Suprapubic skin (tissue), 4 donors: ENCODE measurements around the gene SHISA3. TPM values are rescaled to one million over a fixed set of nuclear protein-coding genes. Genes with fewer than 3 reads are reported as not detected.
"Not testable (repeated sequence)": the region's sequence is repeated elsewhere in the genome, so short reads cannot be mapped to it uniquely, and the experiment has no call there.

ENCODE experiments used
- DNase-seq, 2 donors: peaks; one replicate each; pipeline ENCODE4 v3.0.0-alpha.2; 2019; ENCODE audit warnings: low spot score in 2 of 2
- H3K27ac ChIP-seq: fragments of 200-600 bp; sonication (generic); one replicate; pipeline ENCODE4 v1.5.1; 2019
- H3K27me3 ChIP-seq: fragments of 200-600 bp; sonication (generic); one replicate; pipeline ENCODE4 v1.5.1; 2019
- H3K36me3 ChIP-seq: fragments of 200-600 bp; sonication (generic); one replicate; pipeline ENCODE4 v1.5.1; 2019
- H3K4me1 ChIP-seq: fragments of 200-600 bp; sonication (generic); one replicate; pipeline ENCODE4 v1.5.1; 2019
- H3K4me3 ChIP-seq: fragments of 200-600 bp; sonication (generic); one replicate; pipeline ENCODE4 v1.5.1; 2019; ENCODE audit warnings: mild to moderate bottlenecking
- H3K9me3 ChIP-seq: fragments of 200-600 bp; sonication (generic); one replicate; pipeline ENCODE4 v1.5.1; 2019
- EP300 ChIP-seq: sonication (generic); formaldehyde crosslinking; IDR thresholded peaks from one replicate; pipeline ENCODE4 v1.6.1; 2017; ENCODE audit warnings: antibody characterized with exemption
- POLR2A ChIP-seq, 2 donors: fragments of 450-650 bp; IDR thresholded peaks; one replicate each; pipeline ENCODE4 v1.6.1; 2017; ENCODE audit warnings: antibody characterized with exemption in 2 of 2, mild to moderate bottlenecking in 2 of 2, moderate library complexity in 2 of 2
- POLR2AphosphoS5 ChIP-seq, 3 donors: sonication (generic); formaldehyde crosslinking; IDR thresholded peaks; one replicate each; pipeline ENCODE4 v1.6.1; 2017; ENCODE audit warnings: antibody characterized with exemption in 3 of 3
- WGBS: methylation state at CpG from one replicate; pipeline ENCODE4 v1.1.5; 2018; 5-methylcytosine and 5-hydroxymethylcytosine counted together
- total RNA-seq, 4 donors: library from RNA; depleted of rRNA; stranded (reverse); fragments of >200 nt; gene quantifications; one replicate each; pipeline ENCODE4 v1.1.0, GENCODE V29; 2016
- TF ChIP-seq, protein P1 (sequence below), 2 donors: fragments of 200-600 bp in 1 of 2; fragments of 450-650 bp in 1 of 2; sonication (generic) in 1 of 2; IDR thresholded peaks; one replicate each; pipeline ENCODE4 v1.5.1; 2016 to 2019; ENCODE audit warnings: antibody characterized with exemption in 2 of 2, mild to moderate bottlenecking in 1 of 2, moderate library complexity in 1 of 2

Gene SHISA3
- total RNA-seq, 4 donors from 2014 or later, result 0.72 TPM; not detected in 3

GRCh38 chr4:42364266-42365053, 32.8 kb upstream of the SHISA3 start:
- Histone ChIP-seq H3K9me3 (no peaks in the 10 kb centered on the region), H3K27ac (no peak overlapping the region), H3K4me3 (no peak overlapping the region), H3K4me1 (no peaks in the 10 kb centered on the region), H3K36me3 (no peaks in the 10 kb centered on the region), H3K27me3 (peaks cover 2% of the 10 kb centered on the region)
- DNase-seq, result no peak
- TF ChIP-seq POLR2AphosphoS5 (IDR thresholded peaks at IDR 0.05), result no peak
- TF ChIP-seq EP300, result no peak
- no peak for TF ChIP-seq POLR2A (IDR thresholded peaks at IDR 0.05)
- TF ChIP-seq, protein P1, sequence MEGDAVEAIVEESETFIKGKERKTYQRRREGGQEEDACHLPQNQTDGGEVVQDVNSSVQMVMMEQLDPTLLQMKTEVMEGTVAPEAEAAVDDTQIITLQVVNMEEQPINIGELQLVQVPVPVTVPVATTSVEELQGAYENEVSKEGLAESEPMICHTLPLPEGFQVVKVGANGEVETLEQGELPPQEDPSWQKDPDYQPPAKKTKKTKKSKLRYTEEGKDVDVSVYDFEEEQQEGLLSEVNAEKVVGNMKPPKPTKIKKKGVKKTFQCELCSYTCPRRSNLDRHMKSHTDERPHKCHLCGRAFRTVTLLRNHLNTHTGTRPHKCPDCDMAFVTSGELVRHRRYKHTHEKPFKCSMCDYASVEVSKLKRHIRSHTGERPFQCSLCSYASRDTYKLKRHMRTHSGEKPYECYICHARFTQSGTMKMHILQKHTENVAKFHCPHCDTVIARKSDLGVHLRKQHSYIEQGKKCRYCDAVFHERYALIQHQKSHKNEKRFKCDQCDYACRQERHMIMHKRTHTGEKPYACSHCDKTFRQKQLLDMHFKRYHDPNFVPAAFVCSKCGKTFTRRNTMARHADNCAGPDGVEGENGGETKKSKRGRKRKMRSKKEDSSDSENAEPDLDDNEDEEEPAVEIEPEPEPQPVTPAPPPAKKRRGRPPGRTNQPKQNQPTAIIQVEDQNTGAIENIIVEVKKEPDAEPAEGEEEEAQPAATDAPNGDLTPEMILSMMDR (IDR thresholded peaks at IDR 0.05), result no peak

DNA sequence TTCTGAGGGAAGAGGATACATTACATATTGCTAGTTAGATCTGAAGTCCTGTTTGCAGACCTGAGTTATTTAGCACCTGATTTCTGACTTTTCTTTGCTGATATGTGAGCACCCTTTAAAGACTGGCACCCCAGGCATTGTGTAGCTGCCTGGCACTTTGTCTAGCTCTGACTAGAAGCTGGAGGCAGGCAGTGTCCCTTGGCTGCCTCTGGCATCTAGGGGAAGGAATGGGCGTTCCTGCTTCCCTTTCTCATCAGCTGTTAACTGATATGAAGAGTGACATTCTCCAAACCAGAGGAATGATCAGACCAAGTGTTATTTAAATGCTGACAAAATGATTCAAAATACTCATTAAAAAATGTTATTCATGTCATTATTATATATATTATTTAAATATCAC, 30.3 kb upstream of the SHISA3 start:
- Histone ChIP-seq H3K4me3 (no peak overlapping the region), H3K27me3 (peaks cover 3% of the 10 kb centered on the region), H3K27ac (no peak overlapping the region), H3K36me3 (no peaks in the 10 kb centered on the region), H3K4me1 (no peaks in the 10 kb centered on the region), H3K9me3 (no peaks in the 10 kb centered on the region)
- no peak for DNase-seq
- no peak for TF ChIP-seq EP300
- no peak for TF ChIP-seq POLR2A (IDR thresholded peaks at IDR 0.05)
- no peak for TF ChIP-seq POLR2AphosphoS5 (IDR thresholded peaks at IDR 0.05)
- TF ChIP-seq, protein P1 (IDR thresholded peaks at IDR 0.05), result no peak
- WGBS, result 48% methylated on average over 1 of the region's 1 CpG

GRCh38 chr4:42369489-42369888, 27.8 kb upstream of the SHISA3 start:
- no peak overlapping the region for H3K27ac ChIP-seq
- H3K4me1 ChIP-seq, result no peaks in the 10 kb centered on the region
- no peaks in the 10 kb centered on the region for H3K36me3 ChIP-seq
- H3K4me3 ChIP-seq, result no peak overlapping the region
- H3K27me3 ChIP-seq, result peaks cover 3% of the 10 kb centered on the region
- no peak for TF ChIP-seq POLR2AphosphoS5 (IDR thresholded peaks at IDR 0.05)
- no peak for TF ChIP-seq EP300
- no peak for TF ChIP-seq POLR2A (IDR thresholded peaks at IDR 0.05)
- TF ChIP-seq, protein P1 (IDR thresholded peaks at IDR 0.05), result no peak
- WGBS, result 98% methylated on average over 16 of the region's 27 CpGs
- no peak for DNase-seq
- H3K9me3 ChIP-seq, result no peaks in the 10 kb centered on the region

DNA sequence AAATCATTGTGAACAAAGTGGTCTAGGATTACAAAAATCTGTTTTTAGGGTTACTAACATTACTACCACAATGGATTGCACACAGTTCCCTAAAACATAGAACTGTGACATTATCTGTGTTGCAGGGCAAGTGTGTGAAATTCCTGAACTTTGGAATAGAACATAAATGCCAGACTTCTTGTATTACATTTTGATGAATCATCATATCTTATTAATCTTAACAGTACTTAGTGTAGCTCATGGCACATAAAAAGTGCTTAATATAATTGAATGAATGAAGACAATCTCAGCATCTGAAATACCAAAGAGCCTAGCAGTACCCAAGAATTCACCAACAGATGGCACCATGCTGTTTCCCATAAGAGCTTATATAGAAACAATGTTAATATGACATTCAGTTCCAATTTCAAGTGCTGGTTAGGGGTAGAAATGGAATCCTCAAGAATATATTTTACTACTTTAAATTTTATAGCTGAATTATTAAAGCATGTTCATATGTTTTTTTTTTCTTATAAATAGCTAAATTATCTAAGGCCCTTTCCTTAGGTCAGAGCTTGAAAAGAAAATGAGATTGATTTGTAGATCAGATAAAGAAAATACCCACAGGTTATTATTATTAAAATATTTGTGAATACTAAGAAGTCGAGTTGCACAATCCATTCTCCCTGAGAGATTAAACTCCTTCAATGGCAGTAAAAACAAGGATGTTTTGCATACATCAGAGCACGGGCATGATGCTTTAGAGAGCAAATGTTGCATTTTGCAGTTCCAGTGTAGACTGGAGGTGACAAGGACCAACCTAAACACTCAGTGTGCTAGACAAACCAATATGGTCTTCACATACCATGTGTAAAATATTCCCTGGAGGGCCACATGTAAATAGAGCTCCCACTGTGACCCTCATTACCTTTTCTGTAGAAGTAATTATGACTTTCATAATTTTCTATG, 25.7 kb upstream of the SHISA3 start:
- H3K4me3 ChIP-seq, result no peak overlapping the region
- no peak overlapping the region for H3K27ac ChIP-seq
- H3K4me1 ChIP-seq, result no peaks in the 10 kb centered on the region
- no peaks in the 10 kb centered on the region for H3K36me3 ChIP-seq
- WGBS, result 23% methylated on average over 2 of the region's 2 CpGs
- peaks cover 3% of the 10 kb centered on the region for H3K27me3 ChIP-seq
- DNase-seq, result no peak
- TF ChIP-seq, protein P1 (IDR thresholded peaks at IDR 0.05), result peak in 1 of 2 donors; percentile 24
- TF ChIP-seq POLR2AphosphoS5 (IDR thresholded peaks at IDR 0.05) (no peak), POLR2A (IDR thresholded peaks at IDR 0.05) (no peak), EP300 (no peak)
- H3K9me3 ChIP-seq, result no peaks in the 10 kb centered on the region

- not testable (repeated sequence) for H3K9me3 ChIP-seq, H3K27me3 ChIP-seq, H3K4me1 ChIP-seq, H3K36me3 ChIP-seq, DNase-seq, H3K27ac ChIP-seq, H3K4me3 ChIP-seq
- WGBS, result 96% methylated on average over 6 of the region's 6 CpGs
These were observed 25.0 kb upstream of the SHISA3 start for GRCh38 chr4:42372303-42372702.
